Activated CD4-positive, alpha-beta T cell treated with anti-CD3 and anti-CD28 coated beads, Interleukin-10, Interleukin-2, amounts not matched to agents 100 ng/mL and 50 ng/mL, durations not matched to agents 16 hours and 8 hours (primary cell): Measurements from ENCODE around the gene BNIP2.
A peak's percentile ranks its signal among the peaks of the same experiment; 100 is the strongest.
"Not testable (repeated sequence)": the region's sequence is repeated elsewhere in the genome, so short reads cannot be mapped to it uniquely, and the experiment has no call there.

Experiments used
- DNase-seq: peaks from one replicate; pipeline ENCODE4 v3.0.0-alpha.2; 2020

BNIP2 gene

GRCh38 chr15:59688782-59689625, at the start of gene BNIP2:
Gene BNIP2, minus strand, starts transcription at chr15:59689320. Its CDS starts 6,863 bp downstream, at chr15:59682457.
- DNase-seq, result peak; percentile 99

GRCh38 chr15:59738676-59739075, 49.6 kb upstream of the BNIP2 start:
- no peak for DNase-seq

GRCh38 chr15:59736181-59736580, 47.1 kb upstream of the BNIP2 start:
- no peak for DNase-seq

GRCh38 chr15:59725151-59725486, 36.0 kb upstream of the BNIP2 start:
- no peak for DNase-seq

- no peak for DNase-seq
Measured at GRCh38 chr15:59723687-59724346, 34.7 kb upstream of the BNIP2 start.

- DNase-seq, result no peak
Measured at GRCh38 chr15:59722476-59722875, 33.4 kb upstream of the BNIP2 start.

GRCh38 chr15:59722037-59722436, 32.9 kb upstream of the BNIP2 start:
- no peak for DNase-seq

- no peak for DNase-seq
Measured at GRCh38 chr15:59721411-59721810, 32.3 kb upstream of the BNIP2 start.

GRCh38 chr15:59713177-59713576, 24.1 kb upstream of the BNIP2 start:
- no peak for DNase-seq

- DNase-seq, result no peak
Measured at GRCh38 chr15:59711451-59712243, 22.5 kb upstream of the BNIP2 start.

- no peak for DNase-seq
Measured at GRCh38 chr15:59707619-59708018, 18.5 kb upstream of the BNIP2 start.

GRCh38 chr15:59703979-59704796, 15.1 kb upstream of the BNIP2 start:
- no peak for DNase-seq

- no peak for DNase-seq
Measured at GRCh38 chr15:59702351-59702750, 13.2 kb upstream of the BNIP2 start.

- DNase-seq, result no peak
Measured at GRCh38 chr15:59701880-59702279, 12.8 kb upstream of the BNIP2 start.

- no peak for DNase-seq
Measured at GRCh38 chr15:59699810-59700431, 10.8 kb upstream of the BNIP2 start.

- DNase-seq, result not testable (repeated sequence)
Measured at GRCh38 chr15:59698065-59698464, 8.9 kb upstream of the BNIP2 start.

- no peak for DNase-seq
Measured at GRCh38 chr15:59696332-59696731, 7.2 kb upstream of the BNIP2 start.

- no peak for DNase-seq
Measured at GRCh38 chr15:59694779-59695178, 5.7 kb upstream of the BNIP2 start.

- peak; percentile 42 for DNase-seq
Measured at GRCh38 chr15:59691194-59691805, 2.2 kb upstream of the BNIP2 start.

GRCh38 chr15:59689626-59690236, 611 bp upstream of the BNIP2 start:
- peak; percentile 77 for DNase-seq

- DNase-seq, result peak; percentile 46
Measured at GRCh38 chr15:59688423-59688781, 718 bp downstream of the BNIP2 start.
